Suprapubic skin (tissue), 4 donors: ENCODE data around the gene SENP1. TPM values are rescaled to one million over a fixed set of nuclear protein-coding genes. Genes with fewer than 3 reads are reported as not detected.
"Not testable (repeated sequence)": the region's sequence is repeated elsewhere in the genome, so short reads cannot be mapped to it uniquely, and the experiment has no call there.

ENCODE experiments used
- DNase-seq, 2 donors: peaks; one replicate each; pipeline ENCODE4 v3.0.0-alpha.2; 2019; ENCODE audit warnings: low spot score in 2 of 2
- H3K27ac ChIP-seq: fragments of 200-600 bp; sonication (generic); one replicate; pipeline ENCODE4 v1.5.1; 2019
- H3K27me3 ChIP-seq: fragments of 200-600 bp; sonication (generic); one replicate; pipeline ENCODE4 v1.5.1; 2019
- H3K36me3 ChIP-seq: fragments of 200-600 bp; sonication (generic); one replicate; pipeline ENCODE4 v1.5.1; 2019
- H3K4me1 ChIP-seq: fragments of 200-600 bp; sonication (generic); one replicate; pipeline ENCODE4 v1.5.1; 2019
- H3K4me3 ChIP-seq: fragments of 200-600 bp; sonication (generic); one replicate; pipeline ENCODE4 v1.5.1; 2019; ENCODE audit warnings: mild to moderate bottlenecking
- H3K9me3 ChIP-seq: fragments of 200-600 bp; sonication (generic); one replicate; pipeline ENCODE4 v1.5.1; 2019
- EP300 ChIP-seq: sonication (generic); formaldehyde crosslinking; IDR thresholded peaks from one replicate; pipeline ENCODE4 v1.6.1; 2017; ENCODE audit warnings: antibody characterized with exemption
- POLR2A ChIP-seq, 2 donors: fragments of 450-650 bp; IDR thresholded peaks; one replicate each; pipeline ENCODE4 v1.6.1; 2017; ENCODE audit warnings: antibody characterized with exemption in 2 of 2, mild to moderate bottlenecking in 2 of 2, moderate library complexity in 2 of 2
- POLR2AphosphoS5 ChIP-seq, 3 donors: sonication (generic); formaldehyde crosslinking; IDR thresholded peaks; one replicate each; pipeline ENCODE4 v1.6.1; 2017; ENCODE audit warnings: antibody characterized with exemption in 3 of 3
- WGBS: methylation state at CpG from one replicate; pipeline ENCODE4 v1.1.5; 2018; 5-methylcytosine and 5-hydroxymethylcytosine counted together
- total RNA-seq, 4 donors: library from RNA; depleted of rRNA; stranded (reverse); fragments of >200 nt; gene quantifications; one replicate each; pipeline ENCODE4 v1.1.0, GENCODE V29; 2016
- TF ChIP-seq, protein P1 (sequence below), 2 donors: fragments of 200-600 bp in 1 of 2; fragments of 450-650 bp in 1 of 2; sonication (generic) in 1 of 2; IDR thresholded peaks; one replicate each; pipeline ENCODE4 v1.5.1; 2016 to 2019; ENCODE audit warnings: antibody characterized with exemption in 2 of 2, mild to moderate bottlenecking in 1 of 2, moderate library complexity in 1 of 2

Gene SENP1
- total RNA-seq, 4 donors from 2014 or later = 13.5 to 25.5 (median 20.0) TPM

DNA sequence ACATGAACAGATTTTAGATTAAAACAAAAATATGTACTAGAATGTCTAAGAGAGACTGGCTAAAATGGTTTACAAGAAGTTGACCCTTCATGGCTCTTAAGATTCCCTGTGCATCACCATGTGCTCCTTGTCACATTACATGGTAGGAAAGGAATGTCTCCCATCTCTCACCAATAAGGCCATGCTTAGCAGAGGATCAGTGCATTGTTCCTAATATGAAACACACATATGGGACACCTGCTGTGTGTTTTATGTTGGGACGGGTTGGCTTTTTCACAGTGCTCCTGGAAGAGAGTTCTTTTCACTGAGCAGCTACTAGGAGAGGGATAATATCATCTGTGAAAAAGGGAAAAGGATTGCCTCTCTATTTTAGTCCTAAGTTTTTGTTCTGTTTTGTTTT lies 22.9 kb upstream of the SENP1 start:
- no peaks in the 10 kb centered on the region for H3K27me3 ChIP-seq
- no peak for DNase-seq
- no peak overlapping the region for H3K27ac ChIP-seq
- TF ChIP-seq EP300 (no peak), POLR2A (IDR thresholded peaks at IDR 0.05) (no peak), POLR2AphosphoS5 (IDR thresholded peaks at IDR 0.05) (no peak)
- TF ChIP-seq, protein P1, sequence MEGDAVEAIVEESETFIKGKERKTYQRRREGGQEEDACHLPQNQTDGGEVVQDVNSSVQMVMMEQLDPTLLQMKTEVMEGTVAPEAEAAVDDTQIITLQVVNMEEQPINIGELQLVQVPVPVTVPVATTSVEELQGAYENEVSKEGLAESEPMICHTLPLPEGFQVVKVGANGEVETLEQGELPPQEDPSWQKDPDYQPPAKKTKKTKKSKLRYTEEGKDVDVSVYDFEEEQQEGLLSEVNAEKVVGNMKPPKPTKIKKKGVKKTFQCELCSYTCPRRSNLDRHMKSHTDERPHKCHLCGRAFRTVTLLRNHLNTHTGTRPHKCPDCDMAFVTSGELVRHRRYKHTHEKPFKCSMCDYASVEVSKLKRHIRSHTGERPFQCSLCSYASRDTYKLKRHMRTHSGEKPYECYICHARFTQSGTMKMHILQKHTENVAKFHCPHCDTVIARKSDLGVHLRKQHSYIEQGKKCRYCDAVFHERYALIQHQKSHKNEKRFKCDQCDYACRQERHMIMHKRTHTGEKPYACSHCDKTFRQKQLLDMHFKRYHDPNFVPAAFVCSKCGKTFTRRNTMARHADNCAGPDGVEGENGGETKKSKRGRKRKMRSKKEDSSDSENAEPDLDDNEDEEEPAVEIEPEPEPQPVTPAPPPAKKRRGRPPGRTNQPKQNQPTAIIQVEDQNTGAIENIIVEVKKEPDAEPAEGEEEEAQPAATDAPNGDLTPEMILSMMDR (IDR thresholded peaks at IDR 0.05) = no peak
- WGBS = 100% methylated on average over 1 of the region's 1 CpG
- H3K9me3 ChIP-seq = no peaks in the 10 kb centered on the region
- H3K4me1 ChIP-seq = no peaks in the 10 kb centered on the region
- H3K36me3 ChIP-seq = peaks cover 45% of the 10 kb centered on the region
- H3K4me3 ChIP-seq = no peak overlapping the region

DNA sequence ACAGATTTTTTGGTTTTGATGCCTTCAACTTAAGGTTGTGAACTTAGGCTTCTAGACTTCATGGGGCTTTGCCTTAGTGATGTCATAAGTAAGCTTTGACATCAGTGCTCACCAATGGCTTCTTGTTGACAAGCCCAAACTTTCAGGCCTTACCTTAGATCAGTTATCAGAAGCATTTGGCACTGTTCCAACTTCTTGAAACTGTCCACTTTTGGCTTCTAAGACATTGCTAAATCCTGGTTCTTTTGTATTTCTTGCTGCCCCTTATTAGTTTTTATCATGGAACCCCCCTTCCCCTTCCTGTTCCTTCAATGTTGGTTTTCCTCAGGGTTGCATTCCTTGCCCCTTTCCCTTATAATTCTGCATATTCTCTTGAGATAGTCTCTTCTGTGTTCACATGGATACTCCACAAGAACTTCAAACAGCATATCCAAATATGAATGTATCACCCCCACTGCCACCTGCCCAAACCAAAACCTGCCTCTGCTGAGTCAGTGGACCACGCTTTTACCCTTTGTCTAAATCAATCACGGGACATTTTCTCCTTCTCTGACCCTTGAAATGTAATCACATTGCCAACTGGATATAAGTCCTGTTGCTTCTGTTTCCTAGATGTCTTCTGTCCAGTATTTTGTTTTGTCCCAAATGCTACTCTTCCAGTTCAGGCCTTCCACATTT lies 21.2 kb upstream of the SENP1 start:
- WGBS = 95% methylated on average over 2 of the region's 2 CpGs
- peaks cover 36% of the 10 kb centered on the region for H3K36me3 ChIP-seq
- no peak overlapping the region for H3K4me3 ChIP-seq
- DNase-seq = no peak
- no peak overlapping the region for H3K27ac ChIP-seq
- H3K9me3 ChIP-seq = no peaks in the 10 kb centered on the region
- H3K4me1 ChIP-seq = no peaks in the 10 kb centered on the region
- TF ChIP-seq EP300 = no peak
- TF ChIP-seq POLR2AphosphoS5 (IDR thresholded peaks at IDR 0.05) = no peak
- no peaks in the 10 kb centered on the region for H3K27me3 ChIP-seq

DNA sequence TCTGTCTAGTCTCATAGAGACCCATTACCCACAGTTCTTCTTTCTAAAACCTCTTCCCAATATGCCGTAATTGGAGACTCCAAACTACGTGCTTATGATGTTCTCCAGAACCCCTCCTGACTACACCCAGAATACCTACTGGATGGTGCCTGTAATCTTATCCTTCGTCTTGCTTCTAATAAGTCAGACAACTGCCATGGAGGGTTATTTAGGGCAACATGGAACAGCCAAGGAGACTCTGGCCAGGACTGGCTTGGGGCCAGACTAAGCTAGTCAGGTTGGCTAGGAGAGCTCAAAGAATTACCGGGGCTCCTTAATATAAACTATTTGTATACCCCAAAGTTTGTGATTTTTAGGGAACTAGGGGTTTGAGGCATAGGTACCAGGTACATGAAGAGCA lies 20.1 kb upstream of the SENP1 start:
- H3K27ac ChIP-seq = no peak overlapping the region
- no peaks in the 10 kb centered on the region for H3K4me1 ChIP-seq
- no peak overlapping the region for H3K4me3 ChIP-seq
- DNase-seq = no peak
- no peaks in the 10 kb centered on the region for H3K27me3 ChIP-seq
- H3K9me3 ChIP-seq = no peaks in the 10 kb centered on the region
- WGBS = 85% methylated on average over 4 of the region's 4 CpGs
- TF ChIP-seq, protein P1 (IDR thresholded peaks at IDR 0.05) = no peak
- TF ChIP-seq POLR2A (IDR thresholded peaks at IDR 0.05) (no peak), POLR2AphosphoS5 (IDR thresholded peaks at IDR 0.05) (no peak), EP300 (no peak)
- H3K36me3 ChIP-seq = peaks cover 25% of the 10 kb centered on the region

DNA sequence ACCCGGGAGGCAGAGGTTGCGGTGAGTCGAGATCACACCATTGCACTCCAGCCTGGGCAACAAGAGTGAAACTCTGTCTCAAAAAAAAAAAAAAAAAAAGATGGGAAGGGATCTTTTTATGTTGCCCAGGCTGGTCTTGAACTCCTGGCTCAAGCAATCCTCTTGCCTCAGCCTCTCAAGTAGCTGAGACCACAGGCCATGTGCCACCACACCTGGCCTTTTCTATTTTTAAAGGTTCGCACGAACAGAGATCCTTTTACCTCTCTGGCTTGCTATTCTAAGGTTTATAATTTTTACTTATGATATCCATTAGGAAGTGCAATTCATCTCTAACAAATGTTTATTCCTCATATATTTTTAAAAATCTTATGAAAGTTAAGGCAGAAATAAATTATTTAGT lies 19.7 kb upstream of the SENP1 start:
- H3K9me3 ChIP-seq, H3K27me3 ChIP-seq, DNase-seq, H3K4me1 ChIP-seq, H3K4me3 ChIP-seq, H3K27ac ChIP-seq: not testable (repeated sequence)
- peaks cover 21% of the 10 kb centered on the region for H3K36me3 ChIP-seq
- 92% methylated on average over 4 of the region's 5 CpGs for WGBS

DNA sequence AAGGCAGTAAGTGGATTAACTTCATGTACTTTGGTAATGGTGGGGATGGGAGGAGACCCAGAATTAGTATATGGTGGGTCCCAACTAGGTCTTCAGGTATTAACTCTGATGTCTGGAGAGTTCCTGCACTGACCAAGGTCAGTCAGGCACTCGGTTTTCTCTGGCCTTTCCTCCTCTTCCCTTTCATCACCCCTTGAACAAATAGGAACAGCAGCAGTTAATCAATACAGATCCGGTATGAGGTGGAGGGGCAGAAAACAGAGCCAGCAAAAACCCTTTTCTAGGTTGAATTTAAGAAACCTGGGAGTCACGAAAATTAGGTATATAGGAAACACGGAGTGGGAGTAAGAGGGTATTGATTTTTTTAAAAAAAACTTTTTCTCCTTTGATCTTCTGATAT lies 17.3 kb upstream of the SENP1 start:
- 85% methylated on average over 4 of the region's 4 CpGs for WGBS
- Histone ChIP-seq H3K27me3 (no peaks in the 10 kb centered on the region), H3K4me3 (no peak overlapping the region), H3K9me3 (no peaks in the 10 kb centered on the region), H3K36me3 (peaks cover 17% of the 10 kb centered on the region), H3K27ac (no peak overlapping the region), H3K4me1 (peaks cover 14% of the 10 kb centered on the region)
- TF ChIP-seq, protein P1 (IDR thresholded peaks at IDR 0.05) = no peak
- TF ChIP-seq POLR2A (IDR thresholded peaks at IDR 0.05) = no peak
- TF ChIP-seq EP300 = no peak
- no peak for TF ChIP-seq POLR2AphosphoS5 (IDR thresholded peaks at IDR 0.05)
- DNase-seq = no peak

DNA sequence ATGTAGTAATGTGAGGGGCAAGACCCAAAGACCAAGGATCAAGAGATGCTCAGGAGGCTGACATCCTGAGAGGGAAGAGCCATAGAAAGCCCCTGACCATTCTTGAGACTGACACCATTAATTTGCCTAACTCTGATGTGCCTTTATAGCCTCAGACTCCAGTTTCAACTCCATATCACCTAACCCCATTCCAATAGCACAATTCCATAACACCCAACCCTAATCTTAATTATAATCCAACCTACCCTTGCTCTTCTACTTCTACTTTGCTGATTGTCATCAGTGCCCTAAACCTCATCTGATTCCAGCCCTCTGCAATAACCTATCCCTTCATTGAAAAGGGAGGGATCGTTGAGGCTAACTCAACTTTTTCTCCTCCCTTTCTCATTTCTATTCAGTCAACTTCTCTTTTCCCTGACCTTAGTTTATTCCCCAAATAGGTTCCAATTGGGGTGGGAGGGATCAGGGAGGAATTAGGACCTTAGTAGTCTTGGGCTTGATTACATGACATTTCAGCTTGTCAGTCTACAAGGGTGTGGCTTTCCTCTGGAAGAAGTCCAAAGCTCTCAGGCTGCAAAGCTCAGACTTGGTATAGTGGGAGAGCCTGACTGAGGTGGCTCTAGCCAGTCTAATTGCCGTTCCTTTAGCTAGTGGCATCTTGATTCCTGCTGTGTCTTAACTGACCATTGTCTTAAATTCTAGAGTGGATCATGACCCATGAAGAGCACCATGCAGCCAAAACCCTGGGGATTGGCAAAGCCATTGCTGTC lies 16.4 kb upstream of the SENP1 start:
- WGBS = 77% methylated on average over 2 of the region's 2 CpGs
- TF ChIP-seq EP300 = no peak
- no peak for TF ChIP-seq POLR2AphosphoS5 (IDR thresholded peaks at IDR 0.05)
- TF ChIP-seq POLR2A (IDR thresholded peaks at IDR 0.05) = no peak
- TF ChIP-seq, protein P1 (IDR thresholded peaks at IDR 0.05) = no peak

More for the DNA sequence above, 16.4 kb upstream of the SENP1 start:
- H3K9me3 ChIP-seq = no peaks in the 10 kb centered on the region
- H3K27me3 ChIP-seq = no peaks in the 10 kb centered on the region
- DNase-seq = no peak
- H3K36me3 ChIP-seq = peaks cover 17% of the 10 kb centered on the region
- no peak overlapping the region for H3K4me3 ChIP-seq
- peaks cover 14% of the 10 kb centered on the region for H3K4me1 ChIP-seq
- H3K27ac ChIP-seq = no peak overlapping the region
